ENCODE results near the gene CYBRD1.

DNA sequence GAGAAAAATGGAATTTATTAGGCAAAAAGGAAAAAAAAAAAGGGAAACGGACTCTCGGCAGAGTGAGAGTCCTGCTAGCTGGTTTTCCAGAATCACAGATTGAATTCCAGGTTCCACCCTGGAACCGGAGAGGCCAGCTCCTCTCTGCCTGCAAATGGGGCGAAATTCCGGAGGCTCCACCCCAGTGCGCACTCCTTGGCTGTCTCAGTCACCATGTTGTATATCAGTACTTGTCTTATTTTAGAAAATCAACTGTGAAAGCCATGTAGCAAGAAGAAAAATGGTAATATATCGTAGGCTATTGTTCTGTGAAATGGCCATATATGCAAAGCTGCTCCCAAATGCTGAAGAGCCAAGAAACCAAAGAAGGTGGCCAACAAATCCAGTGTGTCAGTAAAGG, 49.4 kb downstream of the CYBRD1 start:
- no peak for TF ChIP-seq POLR2A (IDR thresholded peaks at IDR 0.05)
- TF ChIP-seq, protein P1, sequence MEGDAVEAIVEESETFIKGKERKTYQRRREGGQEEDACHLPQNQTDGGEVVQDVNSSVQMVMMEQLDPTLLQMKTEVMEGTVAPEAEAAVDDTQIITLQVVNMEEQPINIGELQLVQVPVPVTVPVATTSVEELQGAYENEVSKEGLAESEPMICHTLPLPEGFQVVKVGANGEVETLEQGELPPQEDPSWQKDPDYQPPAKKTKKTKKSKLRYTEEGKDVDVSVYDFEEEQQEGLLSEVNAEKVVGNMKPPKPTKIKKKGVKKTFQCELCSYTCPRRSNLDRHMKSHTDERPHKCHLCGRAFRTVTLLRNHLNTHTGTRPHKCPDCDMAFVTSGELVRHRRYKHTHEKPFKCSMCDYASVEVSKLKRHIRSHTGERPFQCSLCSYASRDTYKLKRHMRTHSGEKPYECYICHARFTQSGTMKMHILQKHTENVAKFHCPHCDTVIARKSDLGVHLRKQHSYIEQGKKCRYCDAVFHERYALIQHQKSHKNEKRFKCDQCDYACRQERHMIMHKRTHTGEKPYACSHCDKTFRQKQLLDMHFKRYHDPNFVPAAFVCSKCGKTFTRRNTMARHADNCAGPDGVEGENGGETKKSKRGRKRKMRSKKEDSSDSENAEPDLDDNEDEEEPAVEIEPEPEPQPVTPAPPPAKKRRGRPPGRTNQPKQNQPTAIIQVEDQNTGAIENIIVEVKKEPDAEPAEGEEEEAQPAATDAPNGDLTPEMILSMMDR (IDR thresholded peaks at IDR 0.05), result no peak
